GM06990 (cell line): ENCODE data around the gene TSC22D1.
"Not testable (repeated sequence)": the region's sequence is repeated elsewhere in the genome, so short reads cannot be mapped to it uniquely, and the experiment has no call there.

Source experiments
- DNase-seq: peaks from one replicate; pipeline ENCODE4 v3.0.0-alpha.2; 2011; ENCODE audit not compliant: insufficient read length; ENCODE audit errors: extremely low read depth
- H3K27me3 ChIP-seq: replicated peaks from 2 replicates; pipeline ENCODE4 v1.6.0; 2011; ENCODE audit warnings: low read length; ENCODE audit not compliant: control insufficient read depth, insufficient read depth
- H3K36me3 ChIP-seq: 2 replicates; pipeline ENCODE4 v1.5.1; 2011; ENCODE audit warnings: low read length; ENCODE audit not compliant: control insufficient read depth, insufficient read depth
- H3K4me3 ChIP-seq: replicated peaks from 2 replicates; pipeline ENCODE4 v1.5.1; 2011; ENCODE audit warnings: low read depth, mild to moderate bottlenecking, control low read depth, low read length
- CTCF ChIP-seq: IDR thresholded peaks from 2 replicates; pipeline ENCODE4 v1.5.1; 2011; ENCODE audit warnings: low read length, control low read depth, mild to moderate bottlenecking, inconsistent platforms; ENCODE audit not compliant: insufficient read depth, poor library complexity, severe bottlenecking

TSC22D1 gene

DNA sequence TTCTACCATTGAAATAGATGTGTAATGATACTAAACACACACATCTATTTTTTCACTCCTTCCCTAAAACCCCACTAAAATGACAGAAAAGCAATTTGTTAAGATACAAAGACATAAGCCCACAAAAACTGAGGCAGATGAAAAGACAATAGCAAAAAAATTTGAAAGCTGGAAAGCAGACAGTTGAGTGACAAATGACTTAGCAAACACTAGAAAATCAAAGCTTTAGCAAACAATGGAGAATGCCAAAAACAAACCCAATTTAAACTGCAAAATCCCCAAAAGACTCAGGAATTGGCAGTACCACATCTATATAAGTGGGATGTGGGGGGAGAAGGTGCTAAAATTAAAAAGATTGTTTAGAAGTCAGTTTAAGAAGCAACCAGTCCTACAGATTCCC is 9.5 kb downstream of the TSC22D1 start:
- TF ChIP-seq CTCF = no peak
- DNase-seq = no peak
- H3K27me3 ChIP-seq = no peaks in the 10 kb centered on the region
- H3K36me3 ChIP-seq = no peaks in the 10 kb centered on the region
- no peak overlapping the region for H3K4me3 ChIP-seq

DNA sequence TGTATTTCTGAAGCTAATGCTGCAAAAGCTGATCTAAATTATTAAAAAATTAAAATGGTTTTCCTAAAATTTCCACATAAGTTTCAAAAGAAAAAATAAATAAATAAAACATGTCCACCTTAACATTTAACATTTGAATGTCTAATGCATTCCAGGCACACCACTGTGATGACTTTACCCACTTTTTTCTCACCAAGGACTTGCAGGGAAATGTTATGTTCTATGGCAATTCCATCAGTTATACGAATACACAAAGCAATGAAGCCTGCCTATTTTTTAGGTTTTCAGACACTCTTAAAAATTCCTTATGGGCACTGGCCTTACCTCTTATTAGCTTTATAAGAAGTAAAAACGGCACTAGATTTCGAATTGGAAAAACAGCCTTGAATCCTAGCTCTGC is 10.2 kb downstream of the TSC22D1 start:
- DNase-seq = no peak
- Histone ChIP-seq H3K36me3 (no peaks in the 10 kb centered on the region), H3K4me3 (no peak overlapping the region), H3K27me3 (no peaks in the 10 kb centered on the region)
- TF ChIP-seq CTCF = no peak

DNA sequence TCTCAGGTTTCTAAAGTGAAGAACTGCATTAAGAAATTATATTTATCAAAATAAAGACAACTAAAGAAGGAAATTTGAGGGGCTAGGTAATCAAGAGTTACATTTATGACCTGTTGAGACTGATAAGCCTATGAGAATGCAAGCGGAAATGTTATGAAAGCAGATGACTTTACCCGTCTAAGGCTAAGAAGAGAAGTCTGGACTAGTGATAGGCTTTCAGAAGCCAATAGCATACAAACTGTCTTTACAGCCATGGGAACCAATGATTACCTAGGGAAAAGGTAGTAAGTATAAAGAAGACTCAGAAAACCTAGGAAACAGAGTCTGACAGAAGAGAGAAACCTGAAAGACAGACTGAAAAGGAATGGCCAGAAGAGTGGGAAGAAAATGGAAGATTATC is 11.2 kb downstream of the TSC22D1 start:
- no peaks in the 10 kb centered on the region for H3K27me3 ChIP-seq
- H3K4me3 ChIP-seq = no peak overlapping the region
- no peak for TF ChIP-seq CTCF
- DNase-seq = no peak
- no peaks in the 10 kb centered on the region for H3K36me3 ChIP-seq

DNA sequence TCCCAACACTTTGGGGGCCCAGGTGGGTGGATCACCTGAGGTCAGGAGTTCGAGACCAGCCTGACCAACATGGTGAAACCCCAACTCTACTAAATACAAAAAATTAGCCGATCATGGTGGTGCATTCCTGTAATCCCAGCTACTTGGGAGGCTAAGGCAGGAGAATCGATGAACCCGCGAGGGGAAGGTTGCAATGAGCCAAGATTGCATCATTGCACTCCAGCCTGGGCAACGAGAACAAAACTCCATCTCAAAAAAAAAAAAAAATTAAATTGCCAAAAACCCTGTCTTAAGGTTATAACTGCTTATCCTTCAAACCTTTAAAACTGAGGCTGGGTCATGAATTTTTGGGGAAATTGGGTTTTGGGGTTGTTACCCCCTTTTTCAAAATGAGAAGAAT is 13.3 kb downstream of the TSC22D1 start:
- H3K27me3 ChIP-seq, H3K36me3 ChIP-seq, DNase-seq, H3K4me3 ChIP-seq: not testable (repeated sequence)

- H3K27me3 ChIP-seq = no peaks in the 10 kb centered on the region
- no peak for DNase-seq
- H3K36me3 ChIP-seq = no peaks in the 10 kb centered on the region
- no peak for TF ChIP-seq CTCF
- no peak overlapping the region for H3K4me3 ChIP-seq
Measured at GRCh38 chr13:44561351-44561750, 14.8 kb downstream of the TSC22D1 start.

GRCh38 chr13:44557986-44558385 is 18.1 kb downstream of the TSC22D1 start:
- no peak for DNase-seq
- no peak overlapping the region for H3K4me3 ChIP-seq
- H3K27me3 ChIP-seq = no peaks in the 10 kb centered on the region
- no peaks in the 10 kb centered on the region for H3K36me3 ChIP-seq
- TF ChIP-seq CTCF = no peak

- DNase-seq = no peak
- no peaks in the 10 kb centered on the region for H3K27me3 ChIP-seq
- H3K36me3 ChIP-seq = no peaks in the 10 kb centered on the region
- H3K4me3 ChIP-seq = no peak overlapping the region
- TF ChIP-seq CTCF = no peak
Measured at GRCh38 chr13:44555207-44555606, 20.9 kb downstream of the TSC22D1 start.
